ENCODE results near the gene DCTN4.

DCTN4 gene

GRCh38 chr5:150662731-150663516, 95.9 kb downstream of the DCTN4 start:
- DNase-seq, result no peak

GRCh38 chr5:150661821-150662596, 96.8 kb downstream of the DCTN4 start:
- DNase-seq, result no peak

- no peak for DNase-seq
These were observed 97.7 kb downstream of the DCTN4 start, which contains the start of gene MYOZ3 for GRCh38 chr5:150661086-150661485. Gene MYOZ3 (plus strand): TSS chr5:150661251. CDS start chr5:150662942, 1,691 bp downstream.

- DNase-seq, result no peak
These were observed 98.5 kb downstream of the DCTN4 start for GRCh38 chr5:150660108-150660831.

- no peak for DNase-seq
These were observed 99.3 kb downstream of the DCTN4 start for GRCh38 chr5:150659360-150660107.

- no peak for DNase-seq
These were observed 100.0 kb downstream of the DCTN4 start for GRCh38 chr5:150658699-150659265.
